GM19238 (cell line): Measurements from ENCODE around the gene GRM8.

Experiments
- DNase-seq: peaks from one replicate; pipeline ENCODE4 v3.0.0; 2011; ENCODE audit warnings: low spot score; ENCODE audit not compliant: insufficient read length

The GRM8 gene

GRCh38 chr7:126820925-126821324, 431.8 kb downstream of the GRM8 start:
- DNase-seq = no peak

GRCh38 chr7:126819197-126819484, 433.6 kb downstream of the GRM8 start:
- DNase-seq = no peak

GRCh38 chr7:126818393-126819196, 434.1 kb downstream of the GRM8 start:
- no peak for DNase-seq

DNA sequence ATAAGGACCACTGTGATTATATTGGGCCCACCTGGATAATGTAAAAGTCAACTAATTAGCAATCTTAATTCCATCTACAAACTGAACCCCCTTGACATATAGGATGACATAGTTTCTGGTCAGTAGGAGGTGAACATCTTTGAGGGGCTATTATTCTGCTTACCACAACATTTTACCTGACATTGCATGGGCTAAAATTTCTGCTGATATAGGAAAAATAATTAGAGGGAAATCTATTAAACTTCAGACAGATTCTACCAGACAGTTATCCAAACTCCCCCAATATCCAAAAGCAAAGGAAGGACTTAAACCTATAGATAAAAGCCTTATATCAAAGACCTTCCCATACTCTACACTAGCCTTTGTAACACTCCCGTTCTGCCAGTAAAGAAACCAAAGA, 443.6 kb downstream of the GRM8 start:
- DNase-seq = no peak

GRCh38 chr7:126806614-126807013, 446.1 kb downstream of the GRM8 start:
- no peak for DNase-seq

DNA sequence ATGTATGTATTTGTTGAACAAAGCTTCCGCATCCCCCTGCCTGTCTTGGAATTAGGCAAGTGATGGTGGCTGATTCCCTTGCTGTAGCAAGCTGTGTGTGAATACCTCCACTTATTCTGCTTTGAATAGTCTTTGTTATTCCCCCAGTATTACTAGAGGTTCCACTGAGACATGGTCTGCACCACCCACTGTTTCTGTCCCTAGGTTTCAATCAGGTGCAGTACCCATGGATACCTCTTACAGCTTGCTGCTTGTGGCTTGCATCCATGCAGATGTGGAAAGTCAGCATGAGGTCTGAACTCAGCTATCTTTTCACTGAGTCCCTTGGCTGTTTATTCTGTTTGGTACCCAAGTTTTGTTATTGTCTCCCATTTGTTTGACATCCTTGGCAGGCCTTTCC, 447.4 kb downstream of the GRM8 start:
- no peak for DNase-seq

GRCh38 chr7:126804604-126805003, 448.1 kb downstream of the GRM8 start:
- DNase-seq = peak; percentile 2

DNA sequence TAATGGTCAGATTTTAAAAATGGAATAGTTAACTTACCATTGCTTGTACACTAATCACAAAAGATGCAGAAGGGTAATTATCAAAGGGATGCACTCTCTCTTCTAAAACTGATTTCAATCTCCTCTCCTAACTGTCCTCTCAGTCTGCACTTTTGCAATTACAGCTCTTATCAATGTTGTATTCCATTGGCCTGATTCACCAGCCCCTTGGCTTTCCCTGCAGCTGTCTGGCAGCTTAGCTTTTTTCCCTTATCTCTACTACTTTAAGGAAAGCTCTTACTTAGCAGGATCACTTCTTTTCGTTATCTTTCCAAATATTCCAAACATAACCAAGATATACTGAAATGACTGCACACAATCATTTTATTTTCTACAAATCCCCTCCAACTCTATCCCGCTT, 448.8 kb downstream of the GRM8 start:
- DNase-seq = no peak

GRCh38 chr7:126803060-126803665, 449.6 kb downstream of the GRM8 start:
- DNase-seq = peak; percentile 27

DNA sequence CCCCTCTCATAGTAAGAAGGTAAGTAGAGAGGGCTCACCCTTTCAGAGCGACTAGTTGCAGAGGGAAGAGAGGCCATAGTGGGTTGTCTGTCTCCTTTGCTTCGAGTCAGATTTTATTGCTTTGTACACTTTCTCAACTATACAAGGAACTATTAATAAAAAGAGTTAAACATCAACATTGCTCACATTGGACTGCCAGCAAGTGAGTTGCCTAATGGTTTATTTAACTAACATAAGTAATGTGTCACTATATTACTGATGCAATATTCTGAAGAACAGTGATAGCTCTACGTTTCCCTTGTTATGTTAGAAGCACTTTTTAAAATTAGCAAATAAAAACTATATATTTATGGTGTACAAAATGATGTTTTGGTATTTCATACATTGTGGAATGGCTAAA, 451.0 kb downstream of the GRM8 start:
- no peak for DNase-seq

DNA sequence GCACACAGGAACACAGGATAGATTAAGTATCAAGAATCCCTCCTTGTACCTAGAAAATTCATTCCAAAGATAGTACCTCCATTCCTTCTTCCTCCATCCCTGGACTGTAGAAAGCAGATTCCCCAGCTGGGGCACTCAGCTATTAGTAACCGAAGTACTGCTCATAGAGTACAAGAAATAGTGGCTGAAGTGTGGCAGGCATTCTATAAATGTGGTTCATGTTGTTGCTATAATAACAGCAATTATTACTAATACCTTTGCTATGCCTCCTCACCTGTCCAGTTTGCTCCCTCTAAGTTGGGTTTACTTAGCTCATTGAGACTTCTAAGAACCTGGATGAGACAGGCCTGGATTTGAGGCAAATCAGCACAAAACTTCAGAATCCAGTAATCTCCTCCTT, 453.2 kb downstream of the GRM8 start:
- no peak for DNase-seq

- no peak for DNase-seq
Measured at GRCh38 chr7:126792521-126792920, 460.2 kb downstream of the GRM8 start.

DNA sequence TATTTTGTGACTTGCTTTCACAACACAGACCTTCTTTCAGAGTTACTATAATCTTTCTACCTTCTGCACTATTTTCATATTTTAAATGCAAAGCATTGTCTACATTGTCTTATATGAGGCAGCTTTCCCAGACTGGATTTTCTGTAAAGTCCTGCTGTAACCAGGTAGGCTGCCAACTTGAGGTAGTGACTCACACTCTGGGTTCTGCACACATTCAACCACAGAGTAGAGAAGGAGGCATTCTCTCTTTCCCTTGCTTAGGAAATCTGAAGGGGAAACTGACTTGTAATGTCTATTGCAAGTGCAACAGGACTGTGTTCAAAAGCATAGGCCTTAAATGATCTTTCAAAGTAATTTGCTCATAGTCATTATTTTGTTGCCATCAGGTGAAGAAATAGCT, 461.4 kb downstream of the GRM8 start:
- no peak for DNase-seq

DNA sequence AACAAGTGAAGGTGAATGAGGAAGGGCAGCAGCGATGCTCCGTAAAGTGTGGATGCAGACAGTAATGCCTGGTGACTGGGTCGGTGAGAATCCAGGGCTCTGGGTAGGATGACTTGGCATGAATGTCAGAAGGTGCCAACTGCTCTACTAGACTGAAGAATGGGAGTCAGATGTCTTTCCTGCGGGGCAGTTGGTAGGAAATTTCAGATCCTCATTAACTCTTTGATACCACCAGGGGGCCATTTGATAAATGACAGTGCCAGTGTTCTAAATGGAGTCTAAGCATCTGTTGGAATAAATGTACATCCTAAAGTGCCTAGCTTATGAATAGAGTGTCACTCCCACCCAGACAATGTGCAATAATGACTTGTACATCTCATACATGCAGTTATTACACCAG, 462.0 kb downstream of the GRM8 start:
- no peak for DNase-seq

GRCh38 chr7:126783613-126784012, 469.1 kb downstream of the GRM8 start:
- DNase-seq = no peak

DNA sequence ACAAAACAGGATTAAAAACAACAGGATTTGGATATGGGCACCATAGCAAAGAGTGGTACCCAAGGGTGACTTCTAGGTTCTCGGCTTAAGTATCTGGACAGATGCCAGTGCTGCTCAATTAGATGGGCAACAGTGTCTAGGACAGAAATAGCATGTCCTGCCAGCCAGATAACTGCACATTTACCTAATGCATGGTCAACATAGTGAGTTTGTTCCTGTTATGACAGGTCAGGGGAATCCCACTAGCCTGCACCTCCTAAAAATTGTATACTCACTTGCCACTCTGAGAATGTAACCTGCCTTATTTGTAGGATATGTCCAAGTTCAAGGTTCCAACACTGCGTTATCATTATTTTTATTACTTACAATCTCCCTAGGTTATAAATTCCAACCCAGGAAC, 471.7 kb downstream of the GRM8 start:
- DNase-seq = no peak

- DNase-seq = no peak
Measured at GRCh38 chr7:126778101-126778500, 474.6 kb downstream of the GRM8 start.

DNA sequence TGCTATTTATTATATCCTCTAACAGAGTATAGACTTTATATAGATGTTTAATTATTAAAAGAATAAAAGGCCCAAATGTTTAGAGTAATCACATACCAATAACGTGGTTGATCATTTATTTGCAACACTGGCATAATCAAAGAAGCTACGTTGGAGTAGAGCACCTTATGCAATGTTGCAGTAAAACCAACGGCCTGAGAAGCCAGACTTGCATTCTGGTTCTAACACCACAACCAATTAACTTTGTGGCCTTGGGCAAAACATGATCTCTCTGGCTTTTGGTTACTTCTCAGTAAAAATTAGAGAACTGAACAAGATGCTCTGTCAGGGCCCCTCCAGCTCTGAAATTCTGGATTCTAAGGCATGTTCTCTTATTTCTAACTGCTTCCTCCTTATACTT, 476.2 kb downstream of the GRM8 start:
- DNase-seq = no peak

GRCh38 chr7:126774077-126774476, 478.7 kb downstream of the GRM8 start:
- no peak for DNase-seq

GRCh38 chr7:126768836-126769235, 483.9 kb downstream of the GRM8 start:
- DNase-seq = no peak

DNA sequence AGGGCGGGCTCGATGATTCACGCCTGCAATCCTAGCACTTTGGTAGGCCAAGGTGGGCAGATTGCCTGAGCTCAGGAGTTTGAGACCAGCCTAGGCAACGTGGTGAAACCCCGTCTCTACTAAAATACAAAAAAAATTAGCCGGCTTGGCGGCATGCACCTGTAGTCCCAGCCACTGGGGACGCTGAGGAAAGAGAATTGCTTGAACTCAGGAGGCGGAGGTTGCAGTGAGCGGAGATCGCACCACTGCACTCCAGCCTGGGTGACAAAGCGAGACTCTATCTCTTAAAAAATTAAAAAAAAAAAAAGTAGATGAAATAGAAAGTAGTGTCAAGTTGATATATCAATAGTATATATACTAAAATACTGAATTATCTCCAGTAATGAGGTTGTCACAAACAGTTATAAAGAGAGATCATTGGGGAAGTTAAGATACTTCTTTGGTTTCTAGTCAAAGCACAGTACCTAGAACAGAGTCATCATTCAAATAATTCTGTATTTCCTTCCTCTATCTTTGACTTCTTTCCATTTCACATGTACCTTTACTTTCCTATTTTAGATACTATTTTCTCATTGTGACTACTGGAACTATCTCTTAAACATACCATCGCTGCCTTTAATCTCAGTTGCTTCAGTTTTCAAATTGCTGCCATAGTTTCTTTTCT, 491.7 kb downstream of the GRM8 start:
- no peak for DNase-seq

GRCh38 chr7:126755381-126755780, 497.4 kb downstream of the GRM8 start:
- DNase-seq = no peak
